NCI-H1694 treated with DMSO at 0.1 percent for 48 hours (cell line): ENCODE data around the gene MED13L.

Experiments used
- DNase-seq: peaks from one replicate; lab custom pipeline; 2025; lab: John Stamatoyannopoulos, UW

The MED13L gene

DNA sequence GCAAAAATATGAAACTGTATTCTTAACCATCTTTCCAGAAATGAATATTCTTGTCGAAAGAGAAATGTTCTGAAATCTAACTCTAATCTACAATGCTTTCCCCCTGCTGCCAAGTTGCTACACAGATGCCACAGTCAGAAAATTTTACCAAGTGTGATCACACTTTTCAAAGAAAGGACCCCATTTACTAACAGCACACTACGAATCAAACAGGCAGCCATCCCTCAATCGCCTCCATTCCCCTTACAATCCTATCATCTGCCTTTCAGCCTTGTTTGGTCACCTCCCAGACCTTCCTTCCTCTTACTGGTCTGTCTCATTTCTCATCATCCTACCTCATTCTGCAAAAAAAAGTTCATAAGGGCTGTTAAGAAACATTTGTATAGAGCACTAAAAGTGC is 190.1 kb downstream of the MED13L start:
- DNase-seq: no peak

DNA sequence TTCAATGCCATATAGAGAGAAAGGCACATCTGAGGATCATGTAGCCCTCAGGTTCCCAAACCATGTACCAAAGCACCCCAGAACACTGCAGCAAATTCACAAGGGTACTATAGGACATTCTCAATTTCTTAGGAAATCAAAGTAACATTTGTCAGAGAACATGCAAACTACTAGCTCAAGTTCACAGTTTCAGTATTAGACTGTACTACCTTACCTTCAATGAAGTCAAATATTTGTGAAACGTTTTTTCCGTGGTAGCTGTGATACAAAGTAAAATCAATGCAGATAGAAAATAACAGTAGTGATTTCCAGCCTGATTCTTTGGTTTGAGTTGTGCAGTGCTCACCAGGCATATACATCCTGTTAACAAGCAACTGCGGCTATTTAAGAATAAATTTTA is 197.1 kb downstream of the MED13L start:
- no peak for DNase-seq

DNA sequence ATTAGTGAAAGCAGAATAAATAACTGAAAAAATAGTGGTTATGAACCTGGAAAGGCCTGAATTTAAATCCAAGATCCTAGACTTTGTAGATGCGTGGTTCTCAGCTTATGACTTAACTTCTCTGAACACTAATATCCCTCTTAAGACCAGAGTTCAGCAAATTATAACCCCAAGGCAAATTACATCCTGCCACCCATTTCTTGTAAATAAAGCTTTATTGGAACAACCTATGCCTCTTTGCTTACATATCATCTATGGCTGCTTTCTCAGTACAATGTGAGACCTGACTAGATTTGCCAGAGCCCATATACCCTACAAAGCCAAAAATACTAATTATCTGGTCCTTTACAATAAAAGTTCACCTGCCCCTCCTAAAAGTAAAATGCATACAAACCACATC is 199.1 kb downstream of the MED13L start:
- DNase-seq: no peak

GRCh38 chr12:116077431-116077830 is 200.1 kb downstream of the MED13L start:
- DNase-seq: no peak

DNA sequence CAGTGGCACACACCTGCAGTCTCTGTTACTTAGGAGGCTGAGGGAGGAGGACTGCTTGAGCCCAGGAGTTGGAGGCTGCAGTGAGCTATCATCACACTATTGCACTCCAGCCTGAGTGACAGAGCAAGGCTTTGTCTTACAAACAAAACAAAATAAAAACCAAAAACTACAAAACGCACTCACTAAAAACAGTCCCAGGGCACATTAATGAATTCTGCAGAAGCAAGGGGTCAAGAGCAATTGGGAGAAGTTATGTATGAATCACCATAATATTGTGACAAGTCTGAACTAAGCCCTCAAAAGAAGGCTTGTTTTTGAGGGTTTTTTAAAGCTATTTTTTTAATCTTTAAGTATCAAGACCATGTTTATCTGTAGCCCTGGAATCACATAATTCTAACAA is 201.1 kb downstream of the MED13L start:
- DNase-seq: no peak

GRCh38 chr12:116074686-116075085 is 202.8 kb downstream of the MED13L start:
- DNase-seq: no peak

DNA sequence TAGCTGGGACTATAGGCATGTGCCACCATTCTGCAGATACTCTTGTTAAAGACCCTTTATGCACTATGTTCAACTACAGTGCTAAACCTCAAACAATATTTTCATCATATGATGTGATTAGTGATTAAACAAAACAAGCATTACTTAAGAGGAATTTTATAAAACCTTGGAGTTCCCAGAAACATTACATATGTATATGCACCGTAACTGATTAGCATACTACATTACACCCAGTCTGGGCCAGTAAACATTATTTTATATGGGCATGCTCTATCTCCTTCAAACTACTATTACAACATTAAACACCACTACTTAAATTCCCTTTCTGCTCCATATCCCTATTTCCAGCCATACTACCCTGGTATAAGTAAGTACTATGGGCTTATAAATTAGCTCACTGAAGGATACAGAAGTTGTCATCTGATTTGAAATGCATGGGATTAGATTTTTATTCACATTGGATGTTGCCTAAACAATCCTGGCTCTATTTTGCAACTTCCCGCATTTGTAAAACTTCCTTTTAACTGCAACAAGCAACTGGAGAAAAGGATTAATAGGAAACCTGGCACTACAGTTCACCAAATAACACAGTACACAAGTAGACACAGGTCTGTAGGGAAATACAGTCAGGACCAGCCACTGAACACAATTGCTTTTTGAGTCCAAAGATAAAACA is 205.8 kb downstream of the MED13L start:
- no peak for DNase-seq

DNA sequence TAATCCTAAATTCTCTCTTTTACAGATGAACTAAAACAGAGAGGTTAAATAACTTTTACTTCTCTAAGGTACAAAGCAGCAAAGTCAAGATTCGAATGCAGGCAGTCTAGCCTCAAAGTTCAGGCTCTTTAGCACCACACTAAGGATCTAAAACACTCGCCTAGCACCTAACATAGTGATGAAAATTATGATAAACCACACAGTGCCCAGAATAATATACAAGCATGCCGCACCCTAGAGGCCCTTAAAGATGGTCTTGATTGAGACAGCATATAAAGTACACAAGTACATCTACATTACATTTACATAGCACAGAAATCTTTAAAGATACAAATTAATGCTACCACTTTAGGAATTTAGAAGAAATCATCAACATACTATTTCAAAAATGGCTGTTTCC is 207.0 kb downstream of the MED13L start:
- DNase-seq: no peak

- DNase-seq: no peak
Observed at GRCh38 chr12:116069943-116070342, 207.6 kb downstream of the MED13L start.

GRCh38 chr12:116068853-116069252 is 208.6 kb downstream of the MED13L start:
- DNase-seq: no peak

DNA sequence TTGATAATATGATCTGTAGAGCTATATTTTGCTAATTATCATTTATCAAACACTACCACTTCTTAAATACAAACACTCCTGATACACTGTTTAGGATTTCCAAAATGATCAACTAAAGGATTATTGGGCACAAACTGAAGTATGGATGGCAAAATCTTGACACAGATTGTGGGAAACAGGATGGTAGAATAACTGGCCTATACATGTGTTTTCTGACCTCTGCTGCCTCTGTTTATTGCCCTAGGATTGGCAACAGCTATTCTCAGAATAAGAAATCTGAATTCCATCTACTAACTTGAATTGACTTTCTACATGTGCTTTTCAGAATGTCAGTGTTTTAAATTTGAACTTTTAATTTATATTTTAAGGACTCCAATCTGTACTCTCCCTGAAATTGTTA is 209.1 kb downstream of the MED13L start:
- no peak for DNase-seq

DNA sequence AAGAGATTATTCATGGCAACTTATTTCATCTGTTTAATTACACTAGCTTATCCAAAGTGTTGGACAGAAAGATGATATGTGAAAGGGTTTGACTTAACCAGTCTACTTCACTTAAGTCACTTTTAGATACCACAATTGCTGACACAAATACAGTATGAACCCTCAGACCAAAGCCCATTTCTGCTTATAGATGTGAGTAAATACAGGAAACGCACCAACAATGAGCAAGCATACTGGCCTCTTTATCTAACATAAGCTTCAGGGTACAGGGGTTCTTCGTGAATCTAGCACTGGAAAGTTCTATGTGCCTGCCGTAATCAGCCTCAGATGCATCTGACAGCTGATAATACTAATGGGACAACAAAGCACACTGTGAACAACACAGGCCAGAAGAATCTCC is 209.6 kb downstream of the MED13L start:
- DNase-seq: no peak

DNA sequence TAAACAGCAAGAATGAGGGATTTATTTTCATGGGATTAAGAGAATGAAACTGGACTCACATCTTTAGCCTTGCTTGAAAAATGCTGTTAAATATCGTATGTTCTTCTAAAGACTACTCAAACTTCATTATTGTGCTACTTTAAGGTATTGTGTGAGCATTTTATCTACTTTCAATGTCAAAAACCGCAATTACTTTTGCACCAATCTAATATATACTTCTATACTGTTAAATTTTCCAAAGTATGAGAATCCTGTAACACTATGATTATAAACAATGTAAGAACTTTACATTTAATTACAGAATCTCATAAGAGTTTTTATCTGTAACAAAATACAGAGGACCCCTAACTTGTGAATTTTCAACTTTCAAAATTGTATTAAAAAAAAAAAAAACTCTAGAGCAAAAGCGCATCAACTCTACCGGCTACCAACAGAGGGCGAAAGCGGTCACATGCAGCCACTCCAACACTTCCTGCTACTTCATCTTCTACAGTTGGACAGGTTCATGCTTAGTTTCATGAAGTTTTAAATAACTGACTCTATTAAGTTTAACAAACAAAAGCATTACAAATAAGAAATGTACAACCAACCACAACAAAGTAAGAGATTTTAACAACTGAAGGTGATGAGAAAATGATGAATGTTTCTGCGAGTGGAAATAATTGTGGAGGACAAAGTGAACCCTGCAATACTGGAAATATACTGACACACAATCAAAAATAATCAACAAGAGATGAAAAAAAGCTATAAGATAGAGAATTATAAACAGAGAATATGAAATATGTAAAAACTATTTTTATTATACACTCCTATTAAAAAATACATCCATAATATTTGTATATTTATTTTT is 210.9 kb downstream of the MED13L start:
- peak; percentile 36 for DNase-seq

DNA sequence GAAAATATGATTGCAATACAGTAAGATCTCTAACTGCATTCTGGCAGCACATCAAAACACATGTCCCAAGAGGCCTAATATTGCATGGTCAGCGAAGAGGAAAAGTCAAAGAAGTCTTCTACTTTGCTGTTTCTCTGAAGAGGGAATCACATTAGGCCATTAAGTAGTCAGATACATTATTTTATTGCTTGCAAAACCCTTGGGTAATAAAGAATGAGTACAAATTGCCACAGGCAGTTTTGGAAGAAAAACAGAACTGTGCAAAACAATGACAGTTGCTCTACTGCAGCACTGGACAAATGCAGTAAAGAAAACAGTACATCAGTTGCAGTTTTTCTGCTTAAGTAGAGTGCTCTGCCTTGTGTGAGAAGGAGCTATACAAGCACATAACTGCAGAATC is 211.9 kb downstream of the MED13L start:
- DNase-seq: no peak

DNA sequence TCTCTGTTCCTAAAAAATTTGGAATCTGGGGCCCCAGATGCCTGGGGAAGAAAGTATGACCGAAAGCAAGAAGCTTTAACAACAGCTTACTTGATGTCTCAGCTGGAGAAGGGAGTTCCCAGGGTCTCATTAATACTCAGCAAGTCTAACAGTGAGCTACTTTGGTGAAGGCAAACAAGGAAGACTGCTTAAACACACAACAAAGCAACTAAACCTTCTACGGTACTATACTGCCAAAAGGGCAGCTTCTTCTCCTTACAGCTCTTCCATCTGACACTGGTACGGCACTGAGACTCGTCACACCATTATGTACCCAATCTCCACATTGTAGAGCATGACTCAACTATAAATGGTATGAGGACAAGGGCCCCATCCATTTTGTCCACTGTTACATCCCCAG is 213.0 kb downstream of the MED13L start:
- DNase-seq: no peak

DNA sequence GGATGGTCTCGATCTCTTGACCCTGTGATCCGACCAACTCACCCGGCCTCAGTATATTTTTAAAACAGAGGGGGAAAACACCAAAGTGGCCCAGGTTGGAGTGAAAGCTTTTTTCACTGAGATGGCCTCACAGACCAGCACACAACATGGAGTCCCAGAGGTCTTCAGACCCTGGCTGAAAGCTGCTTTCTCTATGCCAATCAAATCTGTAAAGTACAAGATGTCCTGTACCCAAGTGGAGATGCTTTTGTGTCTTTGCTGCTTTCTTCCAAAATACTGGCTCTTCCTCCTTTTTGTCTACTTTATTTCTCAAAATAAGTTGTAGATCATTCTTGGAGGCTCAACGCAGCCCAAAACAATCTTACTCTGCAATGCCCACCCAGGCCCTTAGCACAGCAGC is 214.8 kb downstream of the MED13L start:
- no peak for DNase-seq

GRCh38 chr12:116060764-116061163 is 216.7 kb downstream of the MED13L start:
- DNase-seq: no peak

DNA sequence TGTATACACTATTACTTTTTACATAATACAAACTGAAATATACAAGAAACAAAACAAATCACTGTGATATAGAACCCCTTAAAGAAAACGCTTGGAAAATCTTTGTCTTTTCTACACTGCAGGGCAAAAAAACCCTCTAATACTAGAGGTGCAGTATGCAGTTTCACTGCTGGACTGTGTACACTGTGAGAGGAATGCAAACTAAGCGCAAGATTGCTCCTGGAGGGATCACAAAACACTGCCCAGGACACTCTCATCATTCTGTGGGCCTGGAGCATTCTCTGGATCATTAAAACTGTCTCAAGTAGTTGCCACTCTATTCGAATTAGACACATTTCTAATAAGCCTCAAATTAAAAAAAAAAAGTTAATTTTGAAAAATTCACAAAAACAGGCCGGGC is 217.6 kb downstream of the MED13L start:
- no peak for DNase-seq

GRCh38 chr12:116058574-116058973 is 218.9 kb downstream of the MED13L start:
- no peak for DNase-seq

GRCh38 chr12:116057356-116057755 is 220.1 kb downstream of the MED13L start:
- no peak for DNase-seq

GRCh38 chr12:116055895-116056607 is 221.4 kb downstream of the MED13L start:
- no peak for DNase-seq

DNA sequence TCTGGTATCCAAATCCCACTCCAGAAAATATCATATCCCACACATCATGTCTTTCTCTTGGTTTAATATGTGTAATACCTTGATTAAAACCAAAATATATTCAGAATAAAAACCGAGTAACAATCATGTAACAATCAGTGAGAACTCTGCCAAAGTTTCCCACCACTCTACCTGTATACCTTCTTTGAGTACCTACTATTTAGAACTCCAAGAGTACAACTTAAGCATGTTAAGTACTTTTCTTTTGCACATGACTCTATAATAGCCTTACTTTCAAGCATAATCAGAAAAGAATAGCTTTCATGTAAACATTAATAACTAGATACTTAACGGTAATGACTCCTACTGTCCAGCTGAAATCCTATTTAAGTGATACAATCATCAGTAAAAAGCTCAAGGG is 223.2 kb downstream of the MED13L start:
- no peak for DNase-seq
